OCI-LY7 (cell line): Measurements from ENCODE around the gene ARRDC3.

ENCODE experiments used
- CTCF ChIP-seq: fragments of 200-600 bp; sonication (generic); conservative IDR thresholded peaks from 2 replicates; pipeline ENCODE4 v1.5.1; 2014; ENCODE audit warnings: mild to moderate bottlenecking, antibody characterized with exemption, low read length, moderate library complexity, mixed read lengths
- EZH2phosphoT487 ChIP-seq: fragments of 200-600 bp; sonication (generic); IDR thresholded peaks from 2 replicates; pipeline ENCODE4 v1.6.1; 2018; ENCODE audit warnings: low read depth, borderline replicate concordance, mild to moderate bottlenecking, mixed run types, antibody characterized with exemption, low read length, moderate library complexity, mixed read lengths

- TF ChIP-seq CTCF (no peak), EZH2phosphoT487 (no peak)
These were observed 40.8 kb upstream of the ARRDC3 start for GRCh38 chr5:91423871-91424270.
